SK-N-SH (cell line): Measurements from ENCODE around the gene HSPB1. TPM values are rescaled to one million over a fixed set of nuclear protein-coding genes. Genes with fewer than 3 reads are reported as not detected.
"Not testable (repeated sequence)": the region's sequence is repeated elsewhere in the genome, so short reads cannot be mapped to it uniquely, and the experiment has no call there.

ENCODE experiments used
- CTCF ChIA-PET: fragments of 300-600, 350-600 bp; formaldehyde crosslinking; extraction: SDS; loops from one replicate; lab custom pipeline; 2021; lab: Yijun Ruan, JAX
- POLR2A ChIA-PET: fragments of 350-600 bp; sonication (Branson Sonifier 250); formaldehyde crosslinking; extraction: SDS; loops from one replicate; lab custom pipeline; 2020; ENCODE audit warnings: antibody characterized with exemption, inconsistent platforms; lab: Yijun Ruan, JAX
- DNase-seq: peaks from one replicate; pipeline ENCODE4 v3.0.0; 2012
- H2AFZ ChIP-seq: fragments of 200-600 bp; sonication (generic); 2 replicates; pipeline ENCODE4 v1.8.1; 2016; ENCODE audit warnings: antibody characterized with exemption, mild to moderate bottlenecking, low read depth
- H3F3A ChIP-seq: fragments of 200-600 bp; sonication (generic); replicated peaks from 2 replicates; pipeline ENCODE3; 2016; ENCODE audit warnings: antibody characterized with exemption, mild to moderate bottlenecking; ENCODE audit not compliant: insufficient read depth
- H3K27ac ChIP-seq, 2 experiments: fragments of 200-500 bp in 1 of 2; fragments of 200-600 bp in 1 of 2; sonication (Bioruptor generic) in 1 of 2; sonication (generic), shearing (Covaris generic) in 1 of 2; 2 replicates each; pipeline versions ENCODE4 v1.5.1 to v1.6.1; 2014 to 2016; ENCODE audit warnings: low read depth in 2 of 2, inconsistent platforms in 1 of 2, low read length in 1 of 2, mild to moderate bottlenecking in 1 of 2, mixed read lengths in 1 of 2
- H3K27me3 ChIP-seq: fragments of 200-600 bp; sonication (generic), shearing (Covaris generic); 2 replicates; pipeline ENCODE4 v1.6.1; 2016; ENCODE audit warnings: mixed run types; ENCODE audit not compliant: insufficient read depth
- H3K36me3 ChIP-seq, 2 experiments: fragments of 200-500 bp in 1 of 2; fragments of 200-600 bp in 1 of 2; sonication (Bioruptor generic) in 1 of 2; sonication (generic) in 1 of 2; replicated peaks in 1 of 2; 2 replicates each; pipeline versions ENCODE3 to v1.5.1; 2014 to 2016; ENCODE audit warnings: low read length in 1 of 2, mild to moderate bottlenecking in 1 of 2; ENCODE audit not compliant: insufficient read depth in 2 of 2, control insufficient read depth in 1 of 2
- H3K4me1 ChIP-seq, 2 experiments: fragments of 200-500 bp in 1 of 2; fragments of 200-600 bp in 1 of 2; sonication (Bioruptor generic) in 1 of 2; sonication (generic), shearing (Covaris generic) in 1 of 2; 2 replicates each; pipeline versions ENCODE4 v1.5.1 to v1.6.1; 2014 to 2016; ENCODE audit warnings: low read depth in 1 of 2, low read length in 1 of 2, mixed run types in 1 of 2; ENCODE audit not compliant: insufficient read depth in 2 of 2, control insufficient read depth in 1 of 2
- H3K4me2 ChIP-seq: fragments of 200-600 bp; sonication (generic), shearing (Covaris generic); 2 replicates; pipeline ENCODE4 v1.6.1; 2017; ENCODE audit warnings: mixed run types
- H3K4me3 ChIP-seq, 2 experiments: fragments of 200-500 bp in 1 of 2; fragments of 200-600 bp in 1 of 2; sonication (Bioruptor generic) in 1 of 2; sonication (generic), shearing (Covaris generic) in 1 of 2; 2 replicates each; pipeline versions ENCODE4 v1.5.1 to v1.8.1; 2014 to 2016; ENCODE audit warnings: low read depth in 2 of 2, inconsistent platforms in 1 of 2, low read length in 1 of 2, mild to moderate bottlenecking in 1 of 2, mixed read lengths in 1 of 2, moderate library complexity in 1 of 2
- H3K79me2 ChIP-seq: fragments of 200-600 bp; sonication (generic); 2 replicates; pipeline ENCODE4 v1.8.1; 2017; ENCODE audit warnings: mild to moderate bottlenecking; ENCODE audit not compliant: insufficient read depth
- H3K9ac ChIP-seq: fragments of 200-600 bp; sonication (generic); 2 replicates; pipeline ENCODE4 v1.6.1; 2017; ENCODE audit warnings: mixed run types
- H3K9me2 ChIP-seq: fragments of 200-600 bp; sonication (generic); 2 replicates; pipeline ENCODE4 v1.6.1; 2017; ENCODE audit warnings: mixed run types
- H3K9me3 ChIP-seq: fragments of 200-600 bp; sonication (generic); 2 replicates; pipeline ENCODE4 v1.6.1; 2017; ENCODE audit warnings: mixed run types, mild to moderate bottlenecking, moderate library complexity
- H4K20me1 ChIP-seq: fragments of 200-600 bp; sonication (generic); 2 replicates; pipeline ENCODE4 v1.6.1; 2017; ENCODE audit warnings: mild to moderate bottlenecking, mixed run types; ENCODE audit not compliant: insufficient read depth
- ELF1 ChIP-seq: IDR thresholded peaks from 2 replicates; pipeline ENCODE4 v1.4.0; 2012
- FOXJ3 ChIP-seq: sonication (generic); formaldehyde crosslinking; IDR thresholded peaks from 2 replicates; pipeline ENCODE4 v1.5.1; 2020; ENCODE audit warnings: mild to moderate bottlenecking, missing genetic modification reagents
- FOXM1 ChIP-seq: IDR thresholded peaks from 2 replicates; pipeline ENCODE4 v1.4.0; 2012; ENCODE audit warnings: low read depth, mild to moderate bottlenecking
- NFIC ChIP-seq: IDR thresholded peaks from 2 replicates; pipeline ENCODE4 v1.4.0; 2012; ENCODE audit warnings: borderline replicate concordance
- PBX3 ChIP-seq: IDR thresholded peaks from 2 replicates; pipeline ENCODE4; 2012
- RCOR1 ChIP-seq: fragments of 150-350 bp; IDR thresholded peaks from 2 replicates; pipeline ENCODE4 v1.6.1; 2017; ENCODE audit warnings: antibody characterized with exemption, low read length
- RFX5 ChIP-seq: IDR thresholded peaks from 2 replicates; pipeline ENCODE4 v1.6.1; 2012; ENCODE audit warnings: mild to moderate bottlenecking, improper control_type of control experiment, low read length
- YY1 ChIP-seq: IDR thresholded peaks from 2 replicates; pipeline ENCODE4 v1.4.0; 2012; ENCODE audit warnings: low read depth, mild to moderate bottlenecking
- WGBS: methylation state at CpG from one replicate; pipeline ENCODE4 v1.1.6; 2017; ENCODE audit warnings: low lambda C conversion rate; 5-methylcytosine and 5-hydroxymethylcytosine counted together
- polyA plus RNA-seq, 3 experiments: library from polyadenylated mRNA; depleted of rRNA; stranded (reverse); fragments of >200 nt; gene quantifications; 2 replicates each; pipeline ENCODE4 v1.2.3, GENCODE V29; 2012
- TF ChIP-seq, protein P1 (sequence below): fragments of 150-350 bp; IDR thresholded peaks from 2 replicates; pipeline ENCODE4 v1.6.1; 2016; ENCODE audit warnings: mild to moderate bottlenecking, low read depth, low read length
- TF ChIP-seq, protein P2 (sequence below): IDR thresholded peaks from 2 replicates; pipeline ENCODE4 v1.4.0; 2012; ENCODE audit warnings: low read depth, borderline replicate concordance
- TF ChIP-seq, protein P3 (sequence below): fragments of 200-600 bp; sonication (generic); IDR thresholded peaks from 2 replicates; pipeline ENCODE4 v1.6.1; 2017; ENCODE audit warnings: antibody characterized with exemption, mild to moderate bottlenecking, moderate library complexity

The HSPB1 gene
- polyA plus RNA-seq, 1 of the 3 experiments (the other 2 are of a cell fraction) = 824 TPM

DNA sequence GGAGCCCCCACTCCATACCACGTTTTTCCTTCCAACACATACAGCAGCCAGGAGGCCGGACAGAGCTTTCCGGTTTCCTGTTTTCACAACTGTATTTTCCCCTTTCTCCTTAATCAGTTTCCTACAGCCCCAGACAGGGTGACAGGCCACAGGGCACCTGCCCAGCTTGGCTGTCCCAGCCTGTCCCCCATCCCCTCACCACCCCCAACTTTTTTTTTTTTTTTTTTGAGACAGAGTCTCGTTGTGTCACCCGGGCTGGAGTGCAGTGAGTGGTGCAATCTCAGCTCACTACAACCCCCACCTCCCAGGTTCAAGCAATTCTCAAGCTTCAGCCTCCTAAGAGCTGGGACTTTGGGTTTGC, 10.3 kb upstream of the HSPB1 start:
- no peaks in the 10 kb centered on the region for H3K79me2 ChIP-seq
- no peaks in the 10 kb centered on the region for H3K9me3 ChIP-seq
- H2AFZ ChIP-seq = peak overlapping the region; percentile 87
- peaks cover 44% of the 10 kb centered on the region for H3F3A ChIP-seq
- TF ChIP-seq FOXM1 (no peak), YY1 (no peak), RCOR1 (no peak), RFX5 (no peak), NFIC (no peak), PBX3 (no peak), ELF1 (no peak), FOXJ3 (no peak)
- TF ChIP-seq, protein P1, sequence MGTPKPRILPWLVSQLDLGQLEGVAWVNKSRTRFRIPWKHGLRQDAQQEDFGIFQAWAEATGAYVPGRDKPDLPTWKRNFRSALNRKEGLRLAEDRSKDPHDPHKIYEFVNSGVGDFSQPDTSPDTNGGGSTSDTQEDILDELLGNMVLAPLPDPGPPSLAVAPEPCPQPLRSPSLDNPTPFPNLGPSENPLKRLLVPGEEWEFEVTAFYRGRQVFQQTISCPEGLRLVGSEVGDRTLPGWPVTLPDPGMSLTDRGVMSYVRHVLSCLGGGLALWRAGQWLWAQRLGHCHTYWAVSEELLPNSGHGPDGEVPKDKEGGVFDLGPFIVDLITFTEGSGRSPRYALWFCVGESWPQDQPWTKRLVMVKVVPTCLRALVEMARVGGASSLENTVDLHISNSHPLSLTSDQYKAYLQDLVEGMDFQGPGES = no peak
- TF ChIP-seq, protein P2, sequence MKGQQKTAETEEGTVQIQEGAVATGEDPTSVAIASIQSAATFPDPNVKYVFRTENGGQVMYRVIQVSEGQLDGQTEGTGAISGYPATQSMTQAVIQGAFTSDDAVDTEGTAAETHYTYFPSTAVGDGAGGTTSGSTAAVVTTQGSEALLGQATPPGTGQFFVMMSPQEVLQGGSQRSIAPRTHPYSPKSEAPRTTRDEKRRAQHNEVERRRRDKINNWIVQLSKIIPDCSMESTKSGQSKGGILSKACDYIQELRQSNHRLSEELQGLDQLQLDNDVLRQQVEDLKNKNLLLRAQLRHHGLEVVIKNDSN = no peak
- TF ChIP-seq, protein P3, sequence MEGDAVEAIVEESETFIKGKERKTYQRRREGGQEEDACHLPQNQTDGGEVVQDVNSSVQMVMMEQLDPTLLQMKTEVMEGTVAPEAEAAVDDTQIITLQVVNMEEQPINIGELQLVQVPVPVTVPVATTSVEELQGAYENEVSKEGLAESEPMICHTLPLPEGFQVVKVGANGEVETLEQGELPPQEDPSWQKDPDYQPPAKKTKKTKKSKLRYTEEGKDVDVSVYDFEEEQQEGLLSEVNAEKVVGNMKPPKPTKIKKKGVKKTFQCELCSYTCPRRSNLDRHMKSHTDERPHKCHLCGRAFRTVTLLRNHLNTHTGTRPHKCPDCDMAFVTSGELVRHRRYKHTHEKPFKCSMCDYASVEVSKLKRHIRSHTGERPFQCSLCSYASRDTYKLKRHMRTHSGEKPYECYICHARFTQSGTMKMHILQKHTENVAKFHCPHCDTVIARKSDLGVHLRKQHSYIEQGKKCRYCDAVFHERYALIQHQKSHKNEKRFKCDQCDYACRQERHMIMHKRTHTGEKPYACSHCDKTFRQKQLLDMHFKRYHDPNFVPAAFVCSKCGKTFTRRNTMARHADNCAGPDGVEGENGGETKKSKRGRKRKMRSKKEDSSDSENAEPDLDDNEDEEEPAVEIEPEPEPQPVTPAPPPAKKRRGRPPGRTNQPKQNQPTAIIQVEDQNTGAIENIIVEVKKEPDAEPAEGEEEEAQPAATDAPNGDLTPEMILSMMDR = no peak
- no peaks in the 10 kb centered on the region for H3K36me3 ChIP-seq
- no peaks in the 10 kb centered on the region for H4K20me1 ChIP-seq
- CTCF ChIA-PET = interaction anchor here (0.7 to 31.3 kb wide), 15 partner anchors 10 to 213 kb away, joined by 3 to 774 read pairs (median 12); partner anchors contain the start of genes HSPB1 and YWHAG
- POLR2A ChIA-PET = interaction anchor here (1.6 to 2.2 kb wide), 2 partner anchors 22 to 26 kb away, joined by 5 to 6 read pairs; no protein-coding TSS in a partner anchor
- H3K4me3 ChIP-seq = no peak overlapping the region; a peak in 1 of 4 replicates
- H3K9me2 ChIP-seq = no peaks in the 10 kb centered on the region
- H3K27ac ChIP-seq = peak overlapping the region; percentile 67 to 91
- WGBS = 72% methylated on average over 5 of the region's 5 CpGs
- DNase-seq = no peak
- H3K4me2 ChIP-seq = peak overlapping the region; percentile 53; the same call in 1 of the 2 replicates
- H3K4me1 ChIP-seq = peaks cover 26 to 36% of the 10 kb centered on the region in 2 experiments; a peak in 3 of 4 replicates
- H3K9ac ChIP-seq = peak overlapping the region; percentile 50; the same call in 1 of the 2 replicates
- H3K27me3 ChIP-seq = no peaks in the 10 kb centered on the region

DNA sequence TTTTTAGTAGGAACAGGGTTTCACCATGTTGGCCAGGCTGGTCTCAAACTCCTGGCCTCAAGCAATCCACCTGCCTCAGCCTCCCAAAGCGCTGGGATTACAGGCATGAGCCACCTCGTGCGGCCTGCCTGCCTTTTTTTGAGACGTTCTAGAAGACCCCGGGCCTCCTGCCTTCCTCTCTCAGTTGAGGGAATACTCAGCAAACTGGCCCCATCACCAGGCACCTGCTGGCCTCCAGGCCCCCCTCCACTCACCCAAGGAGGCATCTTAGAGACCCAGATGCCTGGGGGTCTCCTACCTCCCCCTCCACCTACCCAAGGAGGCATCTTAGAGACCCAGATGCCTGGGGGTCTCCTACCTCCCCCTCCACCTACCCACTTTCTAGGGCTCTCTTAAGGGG, 9.6 kb upstream of the HSPB1 start:
- H3K4me1 ChIP-seq = peaks cover 26 to 36% of the 10 kb centered on the region in 2 experiments; a peak in 3 of 4 replicates
- H3K79me2 ChIP-seq, H3K9ac ChIP-seq, H3K9me3 ChIP-seq, H3K4me2 ChIP-seq, H3K4me3 ChIP-seq, H2AFZ ChIP-seq, H3K36me3 ChIP-seq, POLR2A ChIA-PET, DNase-seq, H4K20me1 ChIP-seq, H3K9me2 ChIP-seq, H3K27me3 ChIP-seq: not testable (repeated sequence)
- 85% methylated on average over 5 of the region's 5 CpGs for WGBS
- CTCF ChIA-PET = interaction anchor here (0.7 to 31.3 kb wide), 12 partner anchors 9 to 116 kb away, joined by 3 to 774 read pairs (median 11); partner anchors contain the start of gene HSPB1
- peak overlapping the region in 1 of 2 experiments; percentile 99; a peak in 1 of 4 replicates for H3K27ac ChIP-seq
- peaks cover 42% of the 10 kb centered on the region for H3F3A ChIP-seq
